Peyer's patch (tissue), 4 donors: Measurements from ENCODE around the gene RAD51B.

ENCODE experiments used
- POLR2A ChIP-seq, 2 donors: fragments of 450-650 bp; IDR thresholded peaks; one replicate each; pipeline ENCODE4 v1.5.1; 2017; ENCODE audit warnings: antibody characterized with exemption in 2 of 2, mild to moderate bottlenecking in 2 of 2, moderate library complexity in 2 of 2
- TF ChIP-seq, protein P1 (sequence below), 6 experiments: fragments of 450-650 bp in 4 of 6; fragments of 200-600 bp in 2 of 6; sonication (generic) in 1 of 6; IDR thresholded peaks; one replicate each; pipeline ENCODE4 v1.5.1; 2017 to 2019; ENCODE audit warnings: antibody characterized with exemption in 6 of 6, mild to moderate bottlenecking in 3 of 6, moderate library complexity in 1 of 6

GRCh38 chr14:67814821-67815220 lies 4.8 kb upstream of the RAD51B start:
- TF ChIP-seq, protein P1, sequence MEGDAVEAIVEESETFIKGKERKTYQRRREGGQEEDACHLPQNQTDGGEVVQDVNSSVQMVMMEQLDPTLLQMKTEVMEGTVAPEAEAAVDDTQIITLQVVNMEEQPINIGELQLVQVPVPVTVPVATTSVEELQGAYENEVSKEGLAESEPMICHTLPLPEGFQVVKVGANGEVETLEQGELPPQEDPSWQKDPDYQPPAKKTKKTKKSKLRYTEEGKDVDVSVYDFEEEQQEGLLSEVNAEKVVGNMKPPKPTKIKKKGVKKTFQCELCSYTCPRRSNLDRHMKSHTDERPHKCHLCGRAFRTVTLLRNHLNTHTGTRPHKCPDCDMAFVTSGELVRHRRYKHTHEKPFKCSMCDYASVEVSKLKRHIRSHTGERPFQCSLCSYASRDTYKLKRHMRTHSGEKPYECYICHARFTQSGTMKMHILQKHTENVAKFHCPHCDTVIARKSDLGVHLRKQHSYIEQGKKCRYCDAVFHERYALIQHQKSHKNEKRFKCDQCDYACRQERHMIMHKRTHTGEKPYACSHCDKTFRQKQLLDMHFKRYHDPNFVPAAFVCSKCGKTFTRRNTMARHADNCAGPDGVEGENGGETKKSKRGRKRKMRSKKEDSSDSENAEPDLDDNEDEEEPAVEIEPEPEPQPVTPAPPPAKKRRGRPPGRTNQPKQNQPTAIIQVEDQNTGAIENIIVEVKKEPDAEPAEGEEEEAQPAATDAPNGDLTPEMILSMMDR (IDR thresholded peaks at IDR 0.05) = no peak
- TF ChIP-seq POLR2A (IDR thresholded peaks at IDR 0.05) = no peak
